Epithelial cell of umbilical artery (primary cell): ENCODE measurements around the gene SFI1. TPM values are rescaled to one million over a fixed set of nuclear protein-coding genes. Genes with fewer than 3 reads are reported as not detected.

ENCODE experiments used
- total RNA-seq: library from RNA; depleted of rRNA; stranded (reverse); fragments of >200 nt; gene quantifications from 2 replicates; pipeline ENCODE4 v1.2.3, GENCODE V29; 2014

SFI1 gene, protein sequence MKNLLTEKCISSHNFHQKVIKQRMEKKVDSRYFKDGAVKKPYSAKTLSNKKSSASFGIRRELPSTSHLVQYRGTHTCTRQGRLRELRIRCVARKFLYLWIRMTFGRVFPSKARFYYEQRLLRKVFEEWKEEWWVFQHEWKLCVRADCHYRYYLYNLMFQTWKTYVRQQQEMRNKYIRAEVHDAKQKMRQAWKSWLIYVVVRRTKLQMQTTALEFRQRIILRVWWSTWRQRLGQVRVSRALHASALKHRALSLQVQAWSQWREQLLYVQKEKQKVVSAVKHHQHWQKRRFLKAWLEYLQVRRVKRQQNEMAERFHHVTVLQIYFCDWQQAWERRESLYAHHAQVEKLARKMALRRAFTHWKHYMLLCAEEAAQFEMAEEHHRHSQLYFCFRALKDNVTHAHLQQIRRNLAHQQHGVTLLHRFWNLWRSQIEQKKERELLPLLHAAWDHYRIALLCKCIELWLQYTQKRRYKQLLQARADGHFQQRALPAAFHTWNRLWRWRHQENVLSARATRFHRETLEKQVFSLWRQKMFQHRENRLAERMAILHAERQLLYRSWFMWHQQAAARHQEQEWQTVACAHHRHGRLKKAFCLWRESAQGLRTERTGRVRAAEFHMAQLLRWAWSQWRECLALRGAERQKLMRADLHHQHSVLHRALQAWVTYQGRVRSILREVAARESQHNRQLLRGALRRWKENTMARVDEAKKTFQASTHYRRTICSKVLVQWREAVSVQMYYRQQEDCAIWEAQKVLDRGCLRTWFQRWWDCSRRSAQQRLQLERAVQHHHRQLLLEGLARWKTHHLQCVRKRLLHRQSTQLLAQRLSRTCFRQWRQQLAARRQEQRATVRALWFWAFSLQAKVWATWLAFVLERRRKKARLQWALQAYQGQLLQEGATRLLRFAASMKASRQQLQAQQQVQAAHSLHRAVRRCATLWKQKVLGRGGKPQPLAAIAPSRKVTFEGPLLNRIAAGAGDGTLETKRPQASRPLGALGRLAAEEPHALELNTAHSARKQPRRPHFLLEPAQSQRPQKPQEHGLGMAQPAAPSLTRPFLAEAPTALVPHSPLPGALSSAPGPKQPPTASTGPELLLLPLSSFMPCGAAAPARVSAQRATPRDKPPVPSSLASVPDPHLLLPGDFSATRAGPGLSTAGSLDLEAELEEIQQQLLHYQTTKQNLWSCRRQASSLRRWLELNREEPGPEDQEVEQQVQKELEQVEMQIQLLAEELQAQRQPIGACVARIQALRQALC
- total RNA-seq, result 12.0 and 22.2 TPM in 2 replicates

GRCh38 chr22:31496007-31496734 is at the start of gene SFI1:
Gene SFI1 (plus strand): TSS chr22:31496536. CDS start chr22:31508285, 11,749 bp downstream.

DNA sequence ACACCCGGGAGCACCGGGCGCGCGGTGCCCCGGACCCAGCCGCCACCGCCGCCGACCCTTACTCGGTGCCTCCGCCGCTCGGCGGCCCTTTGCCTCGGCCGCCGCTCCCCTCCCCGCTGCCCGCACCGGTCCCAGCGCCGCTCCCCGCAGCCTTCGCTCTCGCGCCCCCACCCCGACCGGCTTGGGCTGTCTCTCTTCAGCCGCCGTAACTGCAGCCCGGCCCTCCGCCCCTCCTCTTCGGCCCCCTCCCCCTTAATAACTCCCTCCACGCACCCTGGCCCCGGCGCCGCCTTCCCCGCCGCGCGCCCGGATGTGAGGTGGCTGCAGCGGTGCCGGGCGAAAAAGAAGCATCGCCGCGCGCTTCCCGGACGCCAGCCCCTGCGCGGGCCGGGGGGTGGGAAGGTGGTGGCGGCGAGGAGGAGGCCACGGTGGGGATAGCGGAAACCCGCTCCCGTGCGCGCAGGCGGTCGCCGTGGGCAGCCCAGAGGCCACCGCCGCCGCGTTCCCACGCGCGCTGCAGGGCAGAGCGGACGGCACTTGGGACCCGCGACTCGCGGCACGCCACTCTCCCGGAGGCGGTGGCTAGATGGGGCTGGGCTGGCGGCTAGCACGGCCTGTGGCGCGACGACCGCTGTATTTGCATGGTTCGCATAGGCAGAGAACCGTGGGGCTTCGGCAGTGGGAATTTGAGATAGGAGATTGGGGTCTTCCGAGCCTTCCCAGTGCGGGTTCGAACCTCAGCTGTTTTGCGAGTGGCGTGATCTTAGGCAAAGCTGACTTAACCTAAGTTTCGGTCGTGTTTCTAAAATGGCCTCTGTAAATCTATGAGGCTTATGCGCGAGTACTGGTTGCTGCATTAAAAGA is 6.5 kb upstream of the SFI1 start, which contains the start of gene EIF4ENIF1:
TSS of gene EIF4ENIF1 (minus strand) at position 211 of the 864 bp plus-strand sequence. CDS start 1,124 bp downstream, outside the sequence.

GRCh38 chr22:31661851-31662667 is 165.7 kb downstream of the SFI1 start, which contains the start of gene PISD:
Gene PISD (minus strand): TSS chr22:31662215. CDS start chr22:31662208, 7 bp downstream.

Other genes with a start within 250 kb of the SFI1 start
- gene PIK3IP1, start 204.0 kb upstream of the SFI1 start, total RNA-seq, result 7.4 and 8.1 TPM in 2 replicates
- 13.7 and 15.3 TPM in 2 replicates for gene PATZ1, start 150.2 kb upstream of the SFI1 start, total RNA-seq
- 105 and 131 TPM in 2 replicates for gene DRG1, start 96.9 kb upstream of the SFI1 start, total RNA-seq
- 7.5 and 11.4 TPM in 2 replicates for gene EIF4ENIF1, start 6.7 kb upstream of the SFI1 start, total RNA-seq
- 43.9 and 49.2 TPM in 2 replicates for gene PISD, start 165.7 kb downstream of the SFI1 start, total RNA-seq